HepG2 (cell line): ENCODE measurements around the gene PLCG1.

Experiments used
- CCAR2 ChIP-seq: fragments of 200-400 bp; formaldehyde crosslinking; optimal IDR thresholded peaks from 2 replicates; pipeline ENCODE3; 2018; ENCODE audit warnings: low read depth, mild to moderate bottlenecking, low read length, moderate library complexity
- CREB1 ChIP-seq, 2 experiments: fragments of 450-650 bp in 1 of 2; IDR thresholded peaks; 2 replicates each; pipeline ENCODE4 v1.6.1; 2016 to 2017; ENCODE audit warnings: control low read depth in 1 of 2, mild to moderate bottlenecking in 1 of 2, missing compliant biosample characterization in 1 of 2, missing genetic modification characterization in 1 of 2
- KDM4B ChIP-seq: sonication (generic); formaldehyde crosslinking; IDR thresholded peaks from 2 replicates; pipeline ENCODE4 v1.4.0; 2020; ENCODE audit warnings: missing genetic modification reagents
- MAFF ChIP-seq: IDR thresholded peaks from 2 replicates; pipeline ENCODE4 v1.6.1; 2011; ENCODE audit warnings: low read depth, low read length, improper control_type of control experiment
- SMARCC2 ChIP-seq: fragments of 450-650 bp; IDR thresholded peaks from 2 replicates; pipeline ENCODE4 v1.6.1; 2017; ENCODE audit warnings: antibody characterized with exemption, mild to moderate bottlenecking
- SMC3 ChIP-seq: IDR thresholded peaks from 2 replicates; pipeline ENCODE4 v1.6.1; 2011; ENCODE audit warnings: low read length, improper control_type of control experiment
- ZBTB1 ChIP-seq: sonication (generic); formaldehyde crosslinking; IDR thresholded peaks from 2 replicates; pipeline ENCODE4 v1.4.0; 2020; ENCODE audit warnings: missing genetic modification reagents, borderline replicate concordance
- ZNF784 ChIP-seq: sonication (generic); formaldehyde crosslinking; IDR thresholded peaks from 2 replicates; pipeline ENCODE4 v1.5.1; 2020; ENCODE audit warnings: missing genetic modification reagents, mild to moderate bottlenecking, borderline replicate concordance

GRCh38 chr20:41126719-41127118, 10.6 kb upstream of the PLCG1 start:
- TF ChIP-seq ZBTB1 (no peak), ZNF784 (CRISPR knock-in tag) (no peak), MAFF (no peak), CCAR2 (peak; percentile 77), CREB1 (IDR thresholded peaks at IDR 0.05) (no peak), CREB1 (CRISPR knock-in tag; IDR thresholded peaks at IDR 0.05) (no peak), SMC3 (no peak), SMARCC2 (no peak), KDM4B (CRISPR knock-in tag) (no peak)
